Measurements from ENCODE around the gene TLCD3B. TPM values are rescaled to one million over a fixed set of nuclear protein-coding genes. Genes with fewer than 3 reads are reported as not detected.

Gene TLCD3B
- total and polyA plus RNA-seq, 9 of the 15 experiments (the other 6 are each of a cell fraction or from before 2014, with no cell fraction given): 0.10 to 0.52 (median 0.23) TPM; not detected in 4

DNA sequence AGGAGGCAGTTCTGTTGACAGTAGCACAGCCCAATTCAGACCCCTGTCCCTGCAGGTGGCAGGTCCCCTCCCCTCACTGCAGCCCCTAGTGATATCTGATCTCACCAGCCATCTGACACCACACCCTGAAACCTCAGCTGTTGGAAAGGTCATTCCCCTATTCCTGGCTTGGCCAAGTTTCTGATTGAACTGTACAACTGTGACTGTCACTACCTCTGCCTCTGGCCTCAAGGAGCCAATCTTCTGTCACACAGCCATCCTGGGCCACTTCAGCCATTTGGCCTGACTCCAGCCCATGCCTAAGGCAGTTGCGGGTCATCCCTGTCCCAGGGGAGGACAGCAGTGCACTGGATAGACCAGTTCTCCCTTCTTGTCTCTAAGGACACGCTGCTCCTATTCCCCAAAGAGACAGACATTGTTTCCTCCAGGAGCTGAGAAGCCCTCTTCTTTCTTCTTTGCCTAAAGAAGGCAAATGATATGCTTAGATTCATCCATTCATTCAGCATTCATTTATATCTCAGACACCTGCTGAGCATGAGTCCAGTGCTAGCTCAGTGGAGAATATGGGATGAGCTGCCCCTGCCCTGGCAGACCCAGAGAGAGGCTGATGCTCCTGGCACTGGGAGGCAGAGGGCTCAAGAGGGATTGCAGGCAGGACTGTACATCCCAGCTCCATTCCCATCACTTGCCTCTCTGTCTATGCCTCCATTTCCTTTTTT lies 29.9 kb upstream of the TLCD3B start (continued):
- no peak for TF ChIP-seq TAF1 (IDR thresholded peaks at IDR 0.05; ENCODE audit: control insufficient read depth, extremely low read depth, insufficient read depth, low read length, severe bottlenecking)
- no peak for TF ChIP-seq RBM39 (optimal IDR thresholded peaks at IDR 0.05; ENCODE audit: low read depth, low read length)
- no peak for TF ChIP-seq FOXA1 (IDR thresholded peaks at IDR 0.05; ENCODE audit: borderline replicate concordance)
- TF ChIP-seq ZNF551 (CRISPR knock-in tag; IDR thresholded peaks at IDR 0.05): no peak
- TF ChIP-seq E2F3 (CRISPR knock-in tag; IDR thresholded peaks at IDR 0.05): no peak
- TF ChIP-seq TEAD1 (CRISPR knock-in tag; IDR thresholded peaks at IDR 0.05): no peak
- TF ChIP-seq ARID3A (IDR thresholded peaks at IDR 0.05; ENCODE audit: borderline replicate concordance, low read depth, low read length): no peak
- TF ChIP-seq NEUROD1 (IDR thresholded peaks at IDR 0.05; ENCODE audit: borderline replicate concordance, low read depth, low read length, partially characterized antibody): no peak
- no peak for TF ChIP-seq ZKSCAN1 (IDR thresholded peaks at IDR 0.05; ENCODE audit: low read depth, low read length)
- TF ChIP-seq, protein P1, sequence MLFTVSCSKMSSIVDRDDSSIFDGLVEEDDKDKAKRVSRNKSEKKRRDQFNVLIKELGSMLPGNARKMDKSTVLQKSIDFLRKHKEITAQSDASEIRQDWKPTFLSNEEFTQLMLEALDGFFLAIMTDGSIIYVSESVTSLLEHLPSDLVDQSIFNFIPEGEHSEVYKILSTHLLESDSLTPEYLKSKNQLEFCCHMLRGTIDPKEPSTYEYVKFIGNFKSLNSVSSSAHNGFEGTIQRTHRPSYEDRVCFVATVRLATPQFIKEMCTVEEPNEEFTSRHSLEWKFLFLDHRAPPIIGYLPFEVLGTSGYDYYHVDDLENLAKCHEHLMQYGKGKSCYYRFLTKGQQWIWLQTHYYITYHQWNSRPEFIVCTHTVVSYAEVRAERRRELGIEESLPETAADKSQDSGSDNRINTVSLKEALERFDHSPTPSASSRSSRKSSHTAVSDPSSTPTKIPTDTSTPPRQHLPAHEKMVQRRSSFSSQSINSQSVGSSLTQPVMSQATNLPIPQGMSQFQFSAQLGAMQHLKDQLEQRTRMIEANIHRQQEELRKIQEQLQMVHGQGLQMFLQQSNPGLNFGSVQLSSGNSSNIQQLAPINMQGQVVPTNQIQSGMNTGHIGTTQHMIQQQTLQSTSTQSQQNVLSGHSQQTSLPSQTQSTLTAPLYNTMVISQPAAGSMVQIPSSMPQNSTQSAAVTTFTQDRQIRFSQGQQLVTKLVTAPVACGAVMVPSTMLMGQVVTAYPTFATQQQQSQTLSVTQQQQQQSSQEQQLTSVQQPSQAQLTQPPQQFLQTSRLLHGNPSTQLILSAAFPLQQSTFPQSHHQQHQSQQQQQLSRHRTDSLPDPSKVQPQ (CRISPR knock-in tag; IDR thresholded peaks at IDR 0.05; ENCODE audit: borderline replicate concordance): no peak
- no peak for TF ChIP-seq KDM4B (IDR thresholded peaks at IDR 0.05; ENCODE audit: borderline replicate concordance in 2 of 2, low read depth in 1 of 2)
- no peak for TF ChIP-seq HNRNPL (IDR thresholded peaks at IDR 0.05; ENCODE audit: low read depth, low read length)
- TF ChIP-seq HSF4 (CRISPR knock-in tag; IDR thresholded peaks at IDR 0.05; ENCODE audit: borderline replicate concordance): no peak
- TF ChIP-seq, protein P2, sequence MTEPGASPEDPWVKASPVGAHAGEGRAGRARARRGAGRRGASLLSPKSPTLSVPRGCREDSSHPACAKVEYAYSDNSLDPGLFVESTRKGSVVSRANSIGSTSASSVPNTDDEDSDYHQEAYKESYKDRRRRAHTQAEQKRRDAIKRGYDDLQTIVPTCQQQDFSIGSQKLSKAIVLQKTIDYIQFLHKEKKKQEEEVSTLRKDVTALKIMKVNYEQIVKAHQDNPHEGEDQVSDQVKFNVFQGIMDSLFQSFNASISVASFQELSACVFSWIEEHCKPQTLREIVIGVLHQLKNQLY (CRISPR knock-in tag; conservative IDR thresholded peaks at IDR 0.05): no peak
- TF ChIP-seq GTF2E2 (tag; IDR thresholded peaks at IDR 0.05): no peak
- no peak for TF ChIP-seq OTX1 (CRISPR knock-in tag; IDR thresholded peaks at IDR 0.05)
- no peak for TF ChIP-seq MCM5 (IDR thresholded peaks at IDR 0.05; ENCODE audit: low read depth)
- TF ChIP-seq IRF9 (tag; IDR thresholded peaks at IDR 0.05): no peak
- TF ChIP-seq NR2C2 (CRISPR knock-in tag; IDR thresholded peaks at IDR 0.05): no peak
- TF ChIP-seq NR2C2 (tag; IDR thresholded peaks at IDR 0.05): peak; percentile 41; the same call in 1 of the 2 replicates
- no peak for TF ChIP-seq ARHGAP35 (IDR thresholded peaks at IDR 0.05; ENCODE audit: partially characterized antibody)
- TF ChIP-seq ETV5 (CRISPR knock-in tag; IDR thresholded peaks at IDR 0.05; ENCODE audit: low read depth): no peak
- TF ChIP-seq PHTF2 (CRISPR knock-in tag; IDR thresholded peaks at IDR 0.05): no peak

Measured in K562 (cell line).